Activated CD4-positive, alpha-beta T cell treated with anti-CD3 and anti-CD28 coated beads for 24 hours (primary cell): Measurements from ENCODE around the gene CCL7.
"Not testable (repeated sequence)": the region's sequence is repeated elsewhere in the genome, so short reads cannot be mapped to it uniquely, and the experiment has no call there.

Source experiments
- DNase-seq, 2 donors: peaks; one replicate each; pipeline ENCODE4 v3.0.0-alpha.2; 2020; ENCODE audit warnings: low read depth in 2 of 2

The CCL7 gene

DNA sequence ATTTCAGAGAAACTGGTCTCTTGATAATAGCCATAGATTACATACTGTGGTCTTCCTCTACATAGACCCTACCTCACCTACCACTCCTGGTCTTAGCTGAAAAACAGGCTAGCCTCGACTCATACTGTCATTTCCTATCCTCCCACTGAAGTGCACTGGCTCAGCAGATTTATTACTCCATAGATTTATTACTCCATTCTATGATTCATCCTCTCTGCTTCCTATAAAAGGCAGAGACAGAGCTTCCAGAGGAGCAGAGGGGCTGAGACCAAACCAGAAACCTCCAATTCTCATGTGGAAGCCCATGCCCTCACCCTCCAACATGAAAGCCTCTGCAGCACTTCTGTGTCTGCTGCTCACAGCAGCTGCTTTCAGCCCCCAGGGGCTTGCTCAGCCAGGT lies at the start of gene CCL7:
Gene CCL7, plus strand, starts transcription at position 253 of the 400 bp plus-strand sequence. Its CDS starts 70 bp downstream, at position 323.
- no peak for DNase-seq

DNA sequence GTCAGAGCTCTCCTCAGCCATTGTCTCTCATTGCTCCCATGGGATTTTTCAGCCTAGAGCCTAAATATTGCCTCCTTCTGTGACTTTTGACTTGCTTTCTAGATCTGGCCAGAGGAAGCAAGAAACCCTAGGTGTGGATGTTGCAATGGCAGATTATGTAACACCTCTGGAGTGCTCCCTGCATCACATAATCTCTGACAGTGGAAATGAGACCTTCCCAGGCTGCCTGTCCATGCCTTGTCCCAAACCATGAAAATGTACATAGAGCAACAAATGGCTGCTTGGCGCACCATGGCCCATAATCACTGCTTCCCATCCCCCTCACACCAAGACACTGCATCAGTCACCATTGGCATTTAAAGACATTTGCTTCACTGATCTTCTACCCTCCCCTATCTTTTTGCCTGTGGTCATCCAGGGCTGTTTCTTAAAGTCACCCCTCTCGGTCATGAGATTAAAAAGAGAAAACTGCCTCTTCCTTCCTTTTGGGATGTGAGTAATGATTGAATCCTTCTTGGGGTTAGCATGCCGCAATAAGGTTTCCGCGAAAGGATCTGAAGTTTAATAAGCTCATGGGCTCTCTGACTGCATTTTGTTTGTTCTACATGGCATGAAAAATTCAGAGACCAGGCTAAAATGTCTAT lies 49.1 kb upstream of the CCL7 start:
- DNase-seq = no peak

GRCh38 chr17:34221411-34221810 lies 48.6 kb upstream of the CCL7 start:
- no peak for DNase-seq

DNA sequence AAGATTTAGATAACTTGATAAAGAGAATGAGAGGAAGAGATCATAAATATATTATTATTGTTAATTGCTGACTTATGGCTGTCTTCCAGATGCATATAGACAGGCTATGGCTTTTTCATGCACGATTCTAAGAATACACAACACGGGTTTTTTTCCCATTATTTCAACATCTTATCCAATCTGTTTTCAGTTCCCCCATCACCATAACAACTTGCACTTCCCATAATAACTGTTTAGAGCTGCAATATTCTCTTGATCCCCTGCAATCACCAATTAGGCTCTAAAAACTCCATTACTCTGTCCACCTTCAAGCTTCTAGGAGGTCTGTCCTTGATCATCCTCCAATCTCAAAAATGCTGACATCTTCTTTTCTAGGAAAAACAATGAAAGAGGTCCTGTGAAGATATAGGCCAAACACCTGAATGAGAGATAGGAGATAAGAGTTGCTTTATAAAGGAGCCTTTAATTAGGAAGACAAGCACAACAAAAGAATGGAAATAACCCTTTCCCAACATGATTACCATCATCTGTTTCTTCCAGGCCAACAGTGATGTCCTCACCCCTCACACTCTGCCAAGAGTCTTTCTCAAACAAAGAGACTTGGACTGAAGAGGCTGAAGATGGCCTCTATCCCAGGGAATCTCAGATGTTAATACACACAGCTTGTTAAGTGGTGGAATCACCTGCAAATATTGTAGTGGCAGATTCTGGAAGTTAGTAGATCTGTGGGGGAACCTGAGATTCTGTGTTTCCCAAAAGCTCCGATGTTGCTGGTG lies 47.1 kb upstream of the CCL7 start:
- DNase-seq = no peak

GRCh38 chr17:34225046-34225445 lies 45.0 kb upstream of the CCL7 start:
- no peak for DNase-seq

GRCh38 chr17:34226011-34226743 lies 43.8 kb upstream of the CCL7 start:
- no peak for DNase-seq

DNA sequence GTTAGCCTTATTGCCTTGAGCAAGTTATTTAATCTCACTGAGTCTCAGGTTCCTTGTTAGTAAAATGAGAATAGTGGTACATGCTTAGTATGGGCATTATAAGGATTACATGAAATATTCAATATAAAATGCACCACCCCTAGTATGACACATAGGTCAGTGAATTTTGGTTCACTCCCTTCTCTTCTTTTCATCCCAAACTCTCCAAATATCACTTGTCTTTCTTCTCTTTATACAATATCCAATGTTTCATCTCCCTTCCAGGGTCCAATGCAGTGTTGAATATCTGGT lies 43.3 kb upstream of the CCL7 start:
- no peak for DNase-seq

- DNase-seq = not testable (repeated sequence)
Observed at GRCh38 chr17:34227293-34227692, 42.7 kb upstream of the CCL7 start.

- DNase-seq = no peak
Observed at GRCh38 chr17:34227707-34228106, 42.3 kb upstream of the CCL7 start.

DNA sequence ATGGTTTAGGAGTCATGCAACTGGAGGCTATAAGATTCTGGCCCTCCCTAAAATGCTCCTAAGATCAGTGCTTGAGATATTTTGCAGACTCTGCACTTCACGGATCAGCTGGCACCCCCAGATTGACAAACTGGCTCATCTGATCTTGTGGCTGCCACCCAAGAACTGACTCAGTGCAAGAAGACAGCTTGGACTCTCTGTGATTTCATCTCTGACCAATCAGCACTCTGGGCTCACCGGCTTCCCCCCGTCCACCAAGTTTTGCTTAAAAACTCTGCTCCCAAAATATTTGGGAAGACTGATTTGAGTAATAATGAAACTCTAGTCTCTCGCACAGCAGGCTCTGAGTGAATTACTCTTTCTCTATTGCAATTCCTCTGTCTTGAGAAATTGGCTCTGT lies 41.2 kb upstream of the CCL7 start:
- DNase-seq = no peak

- DNase-seq = no peak
Observed at GRCh38 chr17:34230342-34230741, 39.7 kb upstream of the CCL7 start.

GRCh38 chr17:34234616-34235015 lies 35.4 kb upstream of the CCL7 start:
- DNase-seq = no peak

GRCh38 chr17:34235389-34236028 lies 34.5 kb upstream of the CCL7 start:
- DNase-seq = no peak

- DNase-seq = no peak
Observed at GRCh38 chr17:34236281-34236892, 33.6 kb upstream of the CCL7 start.

- DNase-seq = no peak
Observed at GRCh38 chr17:34237458-34237857, 32.6 kb upstream of the CCL7 start.

- no peak for DNase-seq
Observed at GRCh38 chr17:34241062-34241461, 29.0 kb upstream of the CCL7 start.

DNA sequence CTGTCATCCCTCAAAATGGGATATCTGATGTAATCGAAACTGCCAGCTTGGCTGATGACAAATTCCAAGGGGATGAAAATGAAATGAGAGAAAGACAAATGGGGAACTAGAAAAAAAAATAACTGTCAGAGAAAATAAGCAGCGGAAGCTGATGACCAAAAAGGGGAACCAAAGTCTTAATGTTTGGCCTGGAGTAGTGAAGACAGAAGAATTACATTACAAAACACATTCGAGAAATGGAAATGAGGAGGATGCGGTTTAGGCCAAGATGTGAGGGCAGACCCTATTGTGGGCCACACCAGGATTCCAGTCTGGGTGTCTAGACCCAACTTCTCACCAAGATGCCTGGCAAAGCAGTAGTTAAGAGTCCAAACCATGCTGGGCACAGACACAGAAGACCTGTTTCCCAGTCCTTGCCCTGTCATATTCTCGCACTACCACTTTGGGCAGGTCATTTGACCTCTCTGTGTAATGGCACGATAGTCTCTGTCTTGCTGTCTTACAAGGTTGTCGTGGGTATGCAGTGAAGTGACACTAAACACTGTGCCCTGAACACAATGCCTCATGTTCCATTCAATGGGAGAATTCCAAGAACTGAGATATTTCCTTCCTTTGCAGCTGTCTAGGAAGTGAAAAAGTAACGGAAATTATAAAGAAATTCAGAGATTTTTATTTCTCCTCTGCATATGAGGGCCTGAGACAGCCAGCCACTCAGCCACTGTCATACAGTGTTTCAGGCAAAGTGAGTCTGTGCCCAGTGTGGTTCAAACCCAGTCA lies 27.2 kb upstream of the CCL7 start:
- no peak for DNase-seq

- no peak for DNase-seq
Observed at GRCh38 chr17:34243364-34244320, 26.4 kb upstream of the CCL7 start.

- DNase-seq = no peak
Observed at GRCh38 chr17:34245351-34245905, 24.6 kb upstream of the CCL7 start.

DNA sequence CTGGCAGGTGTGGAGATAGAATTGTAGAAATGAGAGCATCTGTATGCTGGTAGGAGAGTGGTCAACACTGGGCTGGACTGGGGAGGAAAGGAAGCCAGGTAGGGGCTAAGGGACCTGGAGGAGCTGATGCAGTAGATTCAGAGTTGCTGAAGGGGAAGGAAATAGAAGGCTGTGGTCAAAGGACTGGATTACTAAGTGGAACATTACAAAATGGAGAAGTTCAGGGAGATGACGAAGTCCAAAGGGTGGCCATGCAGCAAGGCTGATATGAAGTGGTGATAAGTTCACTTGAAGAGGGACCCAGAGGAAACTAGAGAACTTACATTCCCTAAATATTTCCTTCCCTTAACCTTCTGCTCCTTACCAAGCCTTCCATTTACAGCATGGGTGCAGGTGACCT lies 23.6 kb upstream of the CCL7 start:
- no peak for DNase-seq
